Fibroblast of villous mesenchyme (primary cell): Measurements from ENCODE around the gene KDM5A. TPM values are rescaled to one million over a fixed set of nuclear protein-coding genes. Genes with fewer than 3 reads are reported as not detected.

ENCODE experiments used
- DNase-seq: peaks from one replicate; pipeline ENCODE4 v3.0.0-alpha.2; 2010; ENCODE audit warnings: low read depth
- H3K4me3 ChIP-seq: 2 replicates; pipeline ENCODE4 v1.5.1; 2011; ENCODE audit warnings: low read depth, mild to moderate bottlenecking, low read length
- CTCF ChIP-seq: IDR thresholded peaks from 2 replicates; pipeline ENCODE4 v1.5.1; 2012; ENCODE audit warnings: low read depth, mild to moderate bottlenecking, low read length; ENCODE audit not compliant: insufficient read depth
- total RNA-seq: library from RNA; depleted of rRNA; stranded (reverse); fragments of >200 nt; gene quantifications from 2 replicates; pipeline ENCODE4 v1.2.3, GENCODE V29; 2012

Gene KDM5A
- total RNA-seq, 1 donor, result 77.3 TPM

GRCh38 chr12:272942-273341, 116.2 kb downstream of the KDM5A start:
- TF ChIP-seq CTCF, result no peak
- no peak overlapping the region for H3K4me3 ChIP-seq
- DNase-seq, result no peak

- DNase-seq, result no peak
- H3K4me3 ChIP-seq, result no peak overlapping the region
- no peak for TF ChIP-seq CTCF
Measured at GRCh38 chr12:271161-271560, 118.0 kb downstream of the KDM5A start.

- TF ChIP-seq CTCF, result no peak
- DNase-seq, result peak; percentile 47
- H3K4me3 ChIP-seq, result no peak overlapping the region
Measured at GRCh38 chr12:269191-269590, 119.9 kb downstream of the KDM5A start.

- no peak for DNase-seq
Measured at GRCh38 chr12:268483-268840, 120.7 kb downstream of the KDM5A start.

GRCh38 chr12:267581-268482, 121.3 kb downstream of the KDM5A start:
- no peak for TF ChIP-seq CTCF
- H3K4me3 ChIP-seq, result no peak overlapping the region
- DNase-seq, result peak; percentile 12

More at GRCh38 chr12:268483-268840, 120.7 kb downstream of the KDM5A start:
- no peak overlapping the region for H3K4me3 ChIP-seq
- TF ChIP-seq CTCF, result no peak

GRCh38 chr12:265096-265495, 124.0 kb downstream of the KDM5A start:
- no peak for TF ChIP-seq CTCF
- DNase-seq, result no peak

More at GRCh38 chr12:265096-265495, 124.0 kb downstream of the KDM5A start:
- H3K4me3 ChIP-seq, result no peak overlapping the region
